HCT116 (cell line): ENCODE measurements around the gene RBM19.

Source experiments
- CTCF ChIP-seq, 3 experiments: fragments of 200-600 bp in 1 of 3; sonication (generic) in 1 of 3; IDR thresholded peaks in 2 of 3; conservative IDR thresholded peaks in 1 of 3; 2 replicates each; pipeline ENCODE4 v1.5.1; 2012 to 2017; ENCODE audit warnings: low read depth in 2 of 3, low read length in 2 of 3, antibody characterized with exemption in 1 of 3, borderline replicate concordance in 1 of 3, control low read depth in 1 of 3, mild to moderate bottlenecking in 1 of 3, mixed read lengths in 1 of 3, mixed run types in 1 of 3, moderate library complexity in 1 of 3; ENCODE audit not compliant: insufficient read depth in 1 of 3
- EZH2 ChIP-seq: fragments of 200-600 bp; sonication (generic); IDR thresholded peaks from 2 replicates; pipeline ENCODE4 v1.6.1; 2017; ENCODE audit warnings: antibody characterized with exemption, mixed run types
- POLR2AphosphoS5 ChIP-seq: IDR thresholded peaks from 2 replicates; pipeline ENCODE4 v1.6.1; 2011; ENCODE audit warnings: mild to moderate bottlenecking, low read depth, low read length, moderate library complexity
- SP1 ChIP-seq: IDR thresholded peaks from 2 replicates; pipeline ENCODE4 v1.6.1; 2012; ENCODE audit warnings: low read depth
- SRF ChIP-seq: IDR thresholded peaks from 2 replicates; pipeline ENCODE4 v1.6.1; 2012; ENCODE audit warnings: low read depth
- TF ChIP-seq, protein P1 (sequence below): IDR thresholded peaks from 2 replicates; pipeline ENCODE4 v1.6.1; 2012

GRCh38 chr12:113938471-113938870 lies 27.7 kb downstream of the RBM19 start:
- TF ChIP-seq CTCF (IDR thresholded peaks at IDR 0.05 in 2 of 3, conservative IDR thresholded peaks at IDR 0.05 in 1 of 3; ENCODE audit: borderline replicate concordance in 1 of 3, insufficient read depth in 1 of 3, low read depth in 2 of 3, low read length in 2 of 3) (no peak), POLR2AphosphoS5 (no peak), EZH2 (no peak), SP1 (no peak), SRF (no peak)
- TF ChIP-seq, protein P1, sequence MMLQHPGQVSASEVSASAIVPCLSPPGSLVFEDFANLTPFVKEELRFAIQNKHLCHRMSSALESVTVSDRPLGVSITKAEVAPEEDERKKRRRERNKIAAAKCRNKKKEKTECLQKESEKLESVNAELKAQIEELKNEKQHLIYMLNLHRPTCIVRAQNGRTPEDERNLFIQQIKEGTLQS = no peak
